ENCODE measurements around the gene KLHL40. TPM values are rescaled to one million over a fixed set of nuclear protein-coding genes. Genes with fewer than 3 reads are reported as not detected.
A peak's percentile ranks its signal among the peaks of the same experiment; 100 is the strongest.

KLHL40 gene
- total and polyA plus RNA-seq, 10 of the 15 experiments (the other 5 are each of a cell fraction or from before 2014, with no cell fraction given), result not detected

DNA sequence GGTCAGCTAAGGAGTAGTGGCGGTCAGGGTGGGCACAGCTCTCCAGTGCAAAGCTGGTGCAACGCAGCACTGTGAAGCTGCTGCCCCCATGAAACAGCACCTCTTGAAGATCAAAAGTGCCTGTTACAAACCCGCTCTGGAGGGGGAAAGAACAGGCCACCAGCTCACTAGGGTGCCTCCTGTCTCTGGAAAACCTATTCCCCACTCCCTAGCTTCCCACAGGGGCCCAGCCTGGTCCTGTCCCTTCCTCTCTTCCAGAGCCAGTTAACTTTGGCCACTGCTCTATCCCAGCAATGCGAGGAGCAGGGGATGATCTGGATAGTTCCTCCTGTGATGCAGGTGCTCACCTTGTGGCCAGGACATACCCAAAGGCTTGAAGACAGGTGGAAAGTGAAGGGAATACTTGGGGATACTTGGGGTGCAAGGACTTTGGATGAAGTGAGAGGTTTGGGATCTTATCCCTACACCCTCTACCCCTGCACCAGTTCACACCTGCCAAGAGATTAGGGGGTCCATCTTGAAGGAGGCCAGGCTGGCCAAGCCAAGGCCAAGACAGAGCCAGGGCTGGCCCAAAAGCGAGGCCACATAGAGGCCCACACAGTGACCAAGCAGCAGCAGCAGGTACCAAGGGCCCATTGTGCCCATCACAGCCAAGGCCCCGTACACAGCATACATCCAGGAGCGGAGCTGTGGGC, 13.0 kb downstream of the KLHL40 start:
- ChIA-PET CTCF (no interaction called here), POLR2A (no interaction called here)
- in situ Hi-C loops (cut with MboI), result no loop called here

DNA sequence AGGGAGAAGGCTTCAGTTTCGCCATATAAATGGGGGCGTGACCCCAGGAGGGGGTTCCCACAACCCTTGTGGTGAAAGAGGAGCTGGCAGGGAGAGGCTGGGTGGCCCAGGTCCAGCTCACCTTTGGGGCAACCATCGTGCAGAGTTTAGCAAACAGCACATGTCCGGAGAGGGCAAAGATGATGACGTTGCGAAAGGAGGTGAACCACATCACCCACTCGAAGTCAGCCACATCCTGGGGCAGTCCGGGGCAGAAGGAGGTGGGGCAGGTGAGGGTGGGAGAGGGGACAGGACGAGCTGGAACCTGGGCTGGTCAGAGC, 13.5 kb downstream of the KLHL40 start:
- H3K9me3 ChIP-seq (replicated peaks; ENCODE audit: control insufficient read depth, insufficient read depth, low read length), result no peaks in the 10 kb centered on the region
- POLR2A ChIA-PET, result no interaction called here
- CTCF ChIA-PET, result no interaction called here
- no peaks in the 10 kb centered on the region for H4K20me1 ChIP-seq (ENCODE audit: control insufficient read depth, insufficient read depth)
- BruUV-seq (replicated peaks), result no TSS peak
- DNase-seq (ENCODE audit: low read depth, low spot score), result no peak
- FAIRE-seq, result no peak
- SMC1A ChIA-PET (ENCODE audit: uncharacterized antibody, unreplicated experiment), result no interaction called here
- no peaks in the 10 kb centered on the region for H3K36me3 ChIP-seq (ENCODE audit: control insufficient read depth in 2 of 2, insufficient read depth in 2 of 2, low read length in 1 of 2)
- H3K4me2 ChIP-seq (ENCODE audit: control insufficient read depth, insufficient read depth), result no peak overlapping the region
- no peak overlapping the region for H3K9ac ChIP-seq (ENCODE audit: control insufficient read depth, insufficient read depth, low read length)
- H3K79me2 ChIP-seq (ENCODE audit: control insufficient read depth, insufficient read depth, low read length), result no peaks in the 10 kb centered on the region
- in situ Hi-C loops (cut with MboI) (no loop called here), intact Hi-C loops (cut with micrococcal nuclease; ENCODE audit: unreplicated experiment) (no loop called here)
- no peak overlapping the region for H2AFZ ChIP-seq (ENCODE audit: control insufficient read depth, low read depth, low read length)
- H3K27me3 ChIP-seq (replicated peaks in 1 of 2; ENCODE audit: control insufficient read depth in 2 of 2, insufficient read depth in 2 of 2, low read length in 1 of 2), result no peaks in the 10 kb centered on the region
- H3K4me3 ChIP-seq, result no peak overlapping the region
- RAD21 ChIA-PET (ENCODE audit: unreplicated experiment), result no interaction called here
- ATAC-seq, result peak; percentile 52
- H3K4me1 ChIP-seq (ENCODE audit: control insufficient read depth, insufficient read depth, low read length), result no peaks in the 10 kb centered on the region
- no peak overlapping the region for H3K27ac ChIP-seq (ENCODE audit: control insufficient read depth, insufficient read depth)
- 14% methylated on average over 9 of the region's 9 CpGs for WGBS (ENCODE audit: insufficient coverage, insufficient replicate concordance, low lambda C conversion rate, missing lambda C conversion rate)
- TF ChIP-seq KDM1A (IDR thresholded peaks at IDR 0.05; ENCODE audit: borderline replicate concordance) (no peak), SMAD1 (IDR thresholded peaks at IDR 0.05; ENCODE audit: low read depth, partially characterized antibody) (no peak), KAT2A (conservative IDR thresholded peaks at IDR 0.05; ENCODE audit: control insufficient read depth, low read depth, low read length) (no peak), CREB1 (IDR thresholded peaks at IDR 0.05; ENCODE audit: low read depth) (no peak), SPI1 (IDR thresholded peaks at IDR 0.05; ENCODE audit: borderline replicate concordance, insufficient read depth, low read depth, low read length) (no peak), NR2C1 (IDR thresholded peaks at IDR 0.05) (no peak), IKZF2 (IDR thresholded peaks at IDR 0.05) (no peak), ZNF217 (IDR thresholded peaks at IDR 0.05) (no peak), PAX8 (IDR thresholded peaks at IDR 0.05) (no peak), NFYB (IDR thresholded peaks at IDR 0.05; ENCODE audit: insufficient read depth, low read depth, low read length) (no peak)
- TF ChIP-seq, protein P1, sequence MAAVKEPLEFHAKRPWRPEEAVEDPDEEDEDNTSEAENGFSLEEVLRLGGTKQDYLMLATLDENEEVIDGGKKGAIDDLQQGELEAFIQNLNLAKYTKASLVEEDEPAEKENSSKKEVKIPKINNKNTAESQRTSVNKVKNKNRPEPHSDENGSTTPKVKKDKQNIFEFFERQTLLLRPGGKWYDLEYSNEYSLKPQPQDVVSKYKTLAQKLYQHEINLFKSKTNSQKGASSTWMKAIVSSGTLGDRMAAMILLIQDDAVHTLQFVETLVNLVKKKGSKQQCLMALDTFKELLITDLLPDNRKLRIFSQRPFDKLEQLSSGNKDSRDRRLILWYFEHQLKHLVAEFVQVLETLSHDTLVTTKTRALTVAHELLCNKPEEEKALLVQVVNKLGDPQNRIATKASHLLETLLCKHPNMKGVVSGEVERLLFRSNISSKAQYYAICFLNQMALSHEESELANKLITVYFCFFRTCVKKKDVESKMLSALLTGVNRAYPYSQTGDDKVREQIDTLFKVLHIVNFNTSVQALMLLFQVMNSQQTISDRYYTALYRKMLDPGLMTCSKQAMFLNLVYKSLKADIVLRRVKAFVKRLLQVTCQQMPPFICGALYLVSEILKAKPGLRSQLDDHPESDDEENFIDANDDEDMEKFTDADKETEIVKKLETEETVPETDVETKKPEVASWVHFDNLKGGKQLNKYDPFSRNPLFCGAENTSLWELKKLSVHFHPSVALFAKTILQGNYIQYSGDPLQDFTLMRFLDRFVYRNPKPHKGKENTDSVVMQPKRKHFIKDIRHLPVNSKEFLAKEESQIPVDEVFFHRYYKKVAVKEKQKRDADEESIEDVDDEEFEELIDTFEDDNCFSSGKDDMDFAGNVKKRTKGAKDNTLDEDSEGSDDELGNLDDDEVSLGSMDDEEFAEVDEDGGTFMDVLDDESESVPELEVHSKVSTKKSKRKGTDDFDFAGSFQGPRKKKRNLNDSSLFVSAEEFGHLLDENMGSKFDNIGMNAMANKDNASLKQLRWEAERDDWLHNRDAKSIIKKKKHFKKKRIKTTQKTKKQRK (IDR thresholded peaks at IDR 0.05; ENCODE audit: low read depth, low read length), result no peak

More for the DNA sequence above, 13.0 kb downstream of the KLHL40 start:
- ATAC-seq (no peak), FAIRE-seq (no peak), DNase-seq (ENCODE audit: low read depth, low spot score) (no peak)
- WGBS (ENCODE audit: insufficient coverage, insufficient replicate concordance, low lambda C conversion rate, missing lambda C conversion rate), result 33% methylated on average over 7 of the region's 7 CpGs
- no peaks in the 10 kb centered on the region for H4K20me1 ChIP-seq (ENCODE audit: control insufficient read depth, insufficient read depth)
- no peaks in the 10 kb centered on the region for H3K4me1 ChIP-seq (ENCODE audit: control insufficient read depth, insufficient read depth, low read length)
- ChIA-PET RAD21 (ENCODE audit: unreplicated experiment) (no interaction called here), SMC1A (ENCODE audit: uncharacterized antibody, unreplicated experiment) (no interaction called here)
- no peaks in the 10 kb centered on the region for H3K79me2 ChIP-seq (ENCODE audit: control insufficient read depth, insufficient read depth, low read length)
- H3K36me3 ChIP-seq (ENCODE audit: control insufficient read depth in 2 of 2, insufficient read depth in 2 of 2, low read length in 1 of 2), result no peaks in the 10 kb centered on the region
- TF ChIP-seq, protein P2, sequence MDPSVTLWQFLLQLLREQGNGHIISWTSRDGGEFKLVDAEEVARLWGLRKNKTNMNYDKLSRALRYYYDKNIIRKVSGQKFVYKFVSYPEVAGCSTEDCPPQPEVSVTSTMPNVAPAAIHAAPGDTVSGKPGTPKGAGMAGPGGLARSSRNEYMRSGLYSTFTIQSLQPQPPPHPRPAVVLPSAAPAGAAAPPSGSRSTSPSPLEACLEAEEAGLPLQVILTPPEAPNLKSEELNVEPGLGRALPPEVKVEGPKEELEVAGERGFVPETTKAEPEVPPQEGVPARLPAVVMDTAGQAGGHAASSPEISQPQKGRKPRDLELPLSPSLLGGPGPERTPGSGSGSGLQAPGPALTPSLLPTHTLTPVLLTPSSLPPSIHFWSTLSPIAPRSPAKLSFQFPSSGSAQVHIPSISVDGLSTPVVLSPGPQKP (IDR thresholded peaks at IDR 0.05; ENCODE audit: low read depth, low read length), result no peak
- TF ChIP-seq BHLHE40 (IDR thresholded peaks at IDR 0.05; ENCODE audit: borderline replicate concordance in 1 of 2, low read depth in 2 of 2, low read length in 1 of 2) (no peak), EZH2 (IDR thresholded peaks at IDR 0.05; ENCODE audit: borderline replicate concordance, control insufficient read depth, low read depth, low read length) (no peak), BRCA1 (IDR thresholded peaks at IDR 0.05; ENCODE audit: low read depth, low read length) (no peak), POU2F2 (IDR thresholded peaks at IDR 0.05; ENCODE audit: borderline replicate concordance, low read depth, low read length) (no peak), STAT3 (IDR thresholded peaks at IDR 0.05; ENCODE audit: low read depth, low read length) (no peak), CBX5 (IDR thresholded peaks at IDR 0.05; ENCODE audit: low read depth) (no peak)
- no peak overlapping the region for H2AFZ ChIP-seq (ENCODE audit: control insufficient read depth, low read depth, low read length)
- intact Hi-C loops (cut with micrococcal nuclease; ENCODE audit: unreplicated experiment), result no loop called here
- H3K27me3 ChIP-seq (replicated peaks in 1 of 2; ENCODE audit: control insufficient read depth in 2 of 2, insufficient read depth in 2 of 2, low read length in 1 of 2), result no peaks in the 10 kb centered on the region
- no peak overlapping the region for H3K9ac ChIP-seq (ENCODE audit: control insufficient read depth, insufficient read depth, low read length)
- BruUV-seq (replicated peaks), result no TSS peak
- H3K9me3 ChIP-seq (replicated peaks; ENCODE audit: control insufficient read depth, insufficient read depth, low read length), result no peaks in the 10 kb centered on the region
- no peak overlapping the region for H3K4me2 ChIP-seq (ENCODE audit: control insufficient read depth, insufficient read depth)
- no peak overlapping the region for H3K4me3 ChIP-seq
- H3K27ac ChIP-seq (ENCODE audit: control insufficient read depth, insufficient read depth), result no peak overlapping the region
